Fibroblast of lung (primary cell): Measurements from ENCODE around the gene C1RL. TPM values are rescaled to one million over a fixed set of nuclear protein-coding genes. Genes with fewer than 3 reads are reported as not detected.

Experiments
- DNase-seq, 2 donors: peaks; one replicate each; pipeline versions ENCODE4 v3.0.0 to v3.0.0-alpha.2; 2010; ENCODE audit warnings: low read depth in 2 of 2
- H2AFZ ChIP-seq: 2 replicates; pipeline ENCODE4 v1.5.1; 2012; ENCODE audit warnings: low read length, control low read depth, inconsistent platforms
- H3K27ac ChIP-seq: 2 replicates; pipeline ENCODE4 v1.5.1; 2011; ENCODE audit warnings: low read length, control low read depth; ENCODE audit not compliant: insufficient read depth
- H3K27me3 ChIP-seq: 2 replicates; pipeline ENCODE4 v1.5.1; 2011; ENCODE audit warnings: mild to moderate bottlenecking, low read length; ENCODE audit not compliant: control insufficient read depth, insufficient read depth
- H3K36me3 ChIP-seq: 2 replicates; pipeline ENCODE4 v1.5.1; 2011; ENCODE audit warnings: low read length; ENCODE audit not compliant: control insufficient read depth, insufficient read depth
- H3K4me1 ChIP-seq: 2 replicates; pipeline ENCODE4 v1.5.1; 2011; ENCODE audit warnings: low read length; ENCODE audit not compliant: control insufficient read depth, insufficient read depth; ENCODE audit errors: extremely low read depth
- H3K4me2 ChIP-seq: 2 replicates; pipeline ENCODE4 v1.5.1; 2011; ENCODE audit warnings: low read length, control low read depth; ENCODE audit not compliant: insufficient read depth; ENCODE audit errors: extremely low read depth
- H3K4me3 ChIP-seq, 4 experiments: fragments of 200-600 bp in 1 of 4; sonication (generic) in 1 of 4; replicated peaks in 1 of 4; 2 replicates each; pipeline ENCODE4 v1.5.1; 2011 to 2016; ENCODE audit warnings: low read length in 4 of 4, low read depth in 3 of 4, mild to moderate bottlenecking in 3 of 4, control low read depth in 2 of 4, inconsistent platforms in 1 of 4, mixed read lengths in 1 of 4; ENCODE audit not compliant: insufficient read depth in 1 of 4; ENCODE audit errors: control extremely low read depth in 1 of 4
- H3K79me2 ChIP-seq: 2 replicates; pipeline ENCODE4 v1.5.1; 2012; ENCODE audit warnings: mild to moderate bottlenecking, low read length, inconsistent platforms; ENCODE audit not compliant: control insufficient read depth, insufficient read depth
- H3K9ac ChIP-seq: 2 replicates; pipeline ENCODE4 v1.5.1; 2011; ENCODE audit warnings: mild to moderate bottlenecking, low read length, control low read depth; ENCODE audit not compliant: insufficient read depth
- H3K9me3 ChIP-seq: 2 replicates; pipeline ENCODE4 v1.5.1; 2012; ENCODE audit warnings: low read depth, low read length; ENCODE audit not compliant: control insufficient read depth, insufficient read depth
- H4K20me1 ChIP-seq: 2 replicates; pipeline ENCODE4 v1.5.1; 2011; ENCODE audit warnings: low read length; ENCODE audit not compliant: control insufficient read depth, insufficient read depth; ENCODE audit errors: extremely low read depth
- CTCF ChIP-seq, 2 donors: IDR thresholded peaks in 1 of 2; conservative IDR thresholded peaks in 1 of 2; 1 replicate in 1 of 2; 2 replicates in 1 of 2; pipeline ENCODE4 v1.5.1; 2011 to 2012; ENCODE audit warnings: low read length in 2 of 2, control low read depth in 1 of 2, inconsistent platforms in 1 of 2, low read depth in 1 of 2, mild to moderate bottlenecking in 1 of 2
- EZH2 ChIP-seq: IDR thresholded peaks from 2 replicates; pipeline ENCODE4 v1.5.1; 2012; ENCODE audit warnings: low read length, control low read depth, mild to moderate bottlenecking; ENCODE audit errors: missing control alignments
- polyA plus RNA-seq, 2 donors: library from polyadenylated mRNA; depleted of rRNA in 1 of 2; stranded (reverse) in 1 of 2; unstranded in 1 of 2; fragments of >200 nt; gene quantifications; 2 replicates each; pipeline ENCODE4 v1.2.1, GENCODE V29; 2011 to 2012; ENCODE audit warnings: missing spikeins in 1 of 2
- total RNA-seq: library from RNA; depleted of rRNA; stranded (reverse); fragments of >200 nt; gene quantifications from 2 replicates; pipeline ENCODE4 v1.2.1, GENCODE V29; 2014

C1RL gene
- total and polyA plus RNA-seq, 2 donors (not counting 1 experiment from before 2014, with no cell fraction given), result 46.2 to 64.9 TPM

DNA sequence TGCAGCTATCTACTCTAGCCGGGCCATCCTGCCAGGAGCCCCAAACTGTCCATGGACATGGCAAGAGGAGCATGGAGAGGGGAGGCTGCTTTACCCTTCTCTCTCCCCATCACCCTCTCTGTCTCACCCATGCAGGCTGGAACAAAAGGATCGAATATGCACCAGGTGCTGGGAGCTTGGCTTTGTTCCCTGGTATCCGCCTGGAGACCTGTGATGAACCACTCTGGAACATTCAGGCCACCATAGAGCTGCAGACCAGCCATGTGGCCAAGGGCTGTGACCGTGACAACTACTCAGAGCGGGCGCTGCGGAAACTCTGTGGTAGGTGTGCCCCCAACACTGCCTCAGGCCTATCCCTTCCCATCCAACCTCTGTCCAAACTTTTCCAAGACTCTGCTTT is 27.1 kb upstream of the C1RL start:
- Histone ChIP-seq H2AFZ (no peak overlapping the region), H3K4me3 (no peak overlapping the region), H3K27ac (no peak overlapping the region), H3K4me2 (no peak overlapping the region), H3K9me3 (no peaks in the 10 kb centered on the region), H4K20me1 (no peaks in the 10 kb centered on the region), H3K9ac (no peak overlapping the region), H3K36me3 (peaks cover 5% of the 10 kb centered on the region), H3K4me1 (no peaks in the 10 kb centered on the region), H3K79me2 (no peaks in the 10 kb centered on the region), H3K27me3 (no peaks in the 10 kb centered on the region)
- TF ChIP-seq CTCF (conservative IDR thresholded peaks at IDR 0.05 in 1 of 2, IDR thresholded peaks at IDR 0.05 in 1 of 2; ENCODE audit: low read depth in 1 of 2, low read length in 2 of 2), result no peak
- TF ChIP-seq EZH2, result no peak
- no peak for DNase-seq

DNA sequence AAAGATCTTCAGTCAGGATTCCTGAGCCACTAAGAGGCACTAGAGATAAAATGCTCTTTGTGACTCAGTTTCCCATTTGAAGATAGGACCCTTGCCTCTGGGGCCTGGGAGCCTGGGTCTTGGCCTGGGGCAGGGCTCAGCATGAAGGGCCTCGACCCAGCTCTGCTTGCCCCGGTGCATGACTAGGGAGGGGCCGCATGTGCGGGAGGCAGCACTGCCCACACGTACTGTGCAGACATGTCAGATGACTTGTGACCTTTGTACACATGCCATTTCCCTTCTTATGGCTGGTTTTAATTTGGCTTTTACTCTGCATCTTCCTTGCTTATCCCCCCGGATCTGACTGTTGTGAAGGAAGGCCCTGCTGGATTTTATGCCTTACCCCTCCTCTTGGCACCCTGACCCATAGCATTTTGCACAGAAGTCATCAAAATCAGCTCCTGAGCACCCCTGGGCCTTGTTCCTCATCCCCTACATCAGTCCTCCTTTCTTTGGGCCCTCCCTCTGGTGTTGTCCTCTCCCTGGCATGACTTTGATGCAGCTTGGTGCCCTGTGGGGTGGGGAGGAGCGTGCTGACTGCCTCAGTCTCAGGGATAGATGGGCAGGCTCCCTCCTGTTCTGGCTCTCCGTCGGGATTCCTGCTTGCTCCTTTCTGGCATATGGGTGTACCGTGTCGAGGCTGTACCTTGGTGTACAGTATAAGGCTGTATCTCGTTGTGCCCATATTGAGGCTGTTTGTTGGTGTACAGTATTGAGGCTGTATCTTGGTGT is 25.6 kb upstream of the C1RL start:
- no peak overlapping the region for H3K4me2 ChIP-seq
- no peaks in the 10 kb centered on the region for H4K20me1 ChIP-seq
- H3K4me3 ChIP-seq, result no peak overlapping the region
- TF ChIP-seq CTCF (conservative IDR thresholded peaks at IDR 0.05 in 1 of 2, IDR thresholded peaks at IDR 0.05 in 1 of 2; ENCODE audit: low read depth in 1 of 2, low read length in 2 of 2), result no peak
- H3K4me1 ChIP-seq, result no peaks in the 10 kb centered on the region
- no peak overlapping the region for H2AFZ ChIP-seq
- no peaks in the 10 kb centered on the region for H3K79me2 ChIP-seq
- no peak overlapping the region for H3K9ac ChIP-seq
- no peaks in the 10 kb centered on the region for H3K27me3 ChIP-seq
- H3K36me3 ChIP-seq, result peaks cover 5% of the 10 kb centered on the region
- H3K27ac ChIP-seq, result no peak overlapping the region
- H3K9me3 ChIP-seq, result no peaks in the 10 kb centered on the region
- DNase-seq, result no peak

DNA sequence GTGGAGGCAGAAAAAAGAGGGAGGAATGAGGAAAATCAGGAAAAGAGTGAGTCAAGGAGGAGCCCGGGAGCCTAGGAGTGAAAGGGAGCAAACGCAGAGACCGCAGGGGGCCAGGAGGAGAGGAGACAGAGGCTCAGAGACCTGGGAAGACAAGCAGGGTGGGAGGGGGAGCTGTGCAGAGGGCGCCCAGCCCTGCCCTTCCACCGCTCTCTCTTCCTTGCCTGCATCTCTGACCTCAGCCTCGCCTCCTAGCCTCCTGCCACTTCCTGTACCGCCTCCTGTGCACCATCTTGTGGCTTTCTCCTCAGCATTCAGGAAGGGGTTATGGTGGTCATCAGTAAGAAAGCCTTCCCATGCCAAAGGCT is 22.5 kb upstream of the C1RL start:
- H3K4me3 ChIP-seq, result peak overlapping the region in 1 of 4 experiments; percentile 68
- H3K9ac ChIP-seq, result no peak overlapping the region
- no peak overlapping the region for H3K4me2 ChIP-seq
- H4K20me1 ChIP-seq, result no peaks in the 10 kb centered on the region
- peaks cover 2% of the 10 kb centered on the region for H3K36me3 ChIP-seq
- DNase-seq, result no peak
- H3K79me2 ChIP-seq, result no peaks in the 10 kb centered on the region
- H3K4me1 ChIP-seq, result peaks cover 5% of the 10 kb centered on the region
- TF ChIP-seq CTCF (conservative IDR thresholded peaks at IDR 0.05 in 1 of 2, IDR thresholded peaks at IDR 0.05 in 1 of 2; ENCODE audit: low read depth in 1 of 2, low read length in 2 of 2), result no peak
- no peak for TF ChIP-seq EZH2
- no peaks in the 10 kb centered on the region for H3K9me3 ChIP-seq
- H3K27me3 ChIP-seq, result no peaks in the 10 kb centered on the region
- no peak overlapping the region for H3K27ac ChIP-seq
- H2AFZ ChIP-seq, result no peak overlapping the region
